ENCODE measurements around the gene KIF1A.

KIF1A gene

GRCh38 chr2:240732184-240732583, 87.8 kb downstream of the KIF1A start:
- no peak for DNase-seq

DNA sequence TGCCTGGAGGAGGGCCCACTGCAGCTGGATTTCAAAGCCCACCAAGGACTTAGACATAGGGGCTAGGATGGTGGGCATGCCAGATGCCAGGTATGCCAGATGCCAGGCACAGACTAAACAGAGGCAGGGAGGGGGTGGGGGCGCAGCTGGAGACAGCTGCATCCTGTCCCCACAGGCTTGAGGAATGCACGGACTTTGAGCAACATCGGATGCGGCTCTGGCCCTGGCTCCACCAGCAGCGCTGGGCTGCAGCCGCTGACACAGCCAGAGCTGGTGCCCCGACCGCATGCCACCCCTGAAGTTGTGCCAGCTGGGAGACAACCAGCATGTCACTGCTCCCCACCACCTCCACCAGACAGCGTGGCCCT, 88.9 kb downstream of the KIF1A start:
- no peak for DNase-seq

- DNase-seq = no peak
These were observed 89.4 kb downstream of the KIF1A start for GRCh38 chr2:240730501-240731177.

- no peak for DNase-seq
These were observed 91.2 kb downstream of the KIF1A start for GRCh38 chr2:240728827-240729226.

- no peak for DNase-seq
These were observed 91.7 kb downstream of the KIF1A start for GRCh38 chr2:240728361-240728760.

DNA sequence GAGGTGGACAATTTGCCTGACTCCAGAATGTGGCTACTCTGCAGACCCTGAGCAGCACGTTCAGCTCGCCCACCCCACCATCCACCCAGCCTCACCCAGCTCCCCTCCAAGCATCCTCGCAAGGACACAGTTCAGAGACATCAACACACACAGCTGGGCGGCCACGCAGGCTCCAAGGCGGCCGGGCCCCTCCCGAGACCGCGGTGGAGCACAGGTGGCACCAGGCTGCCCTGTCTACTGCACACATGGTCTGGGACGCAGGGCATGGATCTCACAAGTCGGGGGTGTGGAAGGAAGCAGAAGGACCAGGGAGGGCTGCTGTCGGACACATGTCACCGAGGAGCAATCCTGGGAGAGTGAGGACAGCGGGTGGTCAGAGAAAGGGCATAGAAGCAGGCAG, 92.1 kb downstream of the KIF1A start:
- DNase-seq = no peak

DNA sequence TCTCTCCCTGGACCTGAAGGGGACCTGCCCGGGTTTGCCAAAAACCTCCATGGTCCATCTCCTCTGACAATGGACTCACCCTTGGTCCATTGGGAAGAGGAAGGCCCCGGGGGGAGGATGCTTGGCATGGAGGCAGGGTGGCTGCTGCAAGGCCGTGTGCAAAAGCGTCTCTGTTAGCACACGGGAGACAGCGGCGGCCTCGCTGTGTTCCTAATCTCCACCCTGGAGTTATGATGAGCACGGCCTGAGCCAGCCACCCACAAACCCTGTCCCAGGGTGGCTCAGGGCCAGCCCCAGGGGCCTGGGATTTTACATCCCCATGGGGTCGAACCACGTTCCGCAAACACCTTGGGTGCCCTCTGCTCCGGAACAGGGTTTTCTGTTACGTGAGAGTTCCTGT, 92.6 kb downstream of the KIF1A start:
- no peak for DNase-seq

- DNase-seq = no peak
These were observed 93.1 kb downstream of the KIF1A start for GRCh38 chr2:240726876-240727275.

- no peak for DNase-seq
These were observed 94.3 kb downstream of the KIF1A start for GRCh38 chr2:240725671-240726070.

- DNase-seq = no peak
These were observed 94.8 kb downstream of the KIF1A start for GRCh38 chr2:240725266-240725665.

GRCh38 chr2:240724431-240724830, 95.6 kb downstream of the KIF1A start:
- DNase-seq = no peak

DNA sequence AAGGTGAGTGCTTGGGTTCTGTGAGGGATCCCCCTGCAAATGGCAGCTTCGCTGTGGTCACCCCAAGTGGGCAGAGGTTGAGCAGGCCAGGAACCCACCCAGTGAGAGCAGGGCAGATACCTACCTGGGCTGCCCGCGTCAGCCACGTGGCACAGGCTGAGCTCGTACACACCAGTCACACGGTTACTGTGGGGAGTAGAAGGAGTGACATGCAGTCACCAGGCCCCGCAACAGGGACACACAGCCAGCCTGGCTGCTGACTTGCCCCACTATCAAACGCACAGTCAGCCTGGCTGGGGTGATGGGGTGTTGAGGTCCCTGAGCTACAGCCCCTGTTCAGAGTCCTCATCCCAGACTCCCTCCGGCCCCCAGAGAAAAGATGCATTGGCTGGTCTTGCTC, 96.2 kb downstream of the KIF1A start:
- no peak for DNase-seq

- DNase-seq = no peak
These were observed 97.0 kb downstream of the KIF1A start for GRCh38 chr2:240722796-240723735.

- no peak for DNase-seq
These were observed 97.6 kb downstream of the KIF1A start for GRCh38 chr2:240722376-240722775.

DNA sequence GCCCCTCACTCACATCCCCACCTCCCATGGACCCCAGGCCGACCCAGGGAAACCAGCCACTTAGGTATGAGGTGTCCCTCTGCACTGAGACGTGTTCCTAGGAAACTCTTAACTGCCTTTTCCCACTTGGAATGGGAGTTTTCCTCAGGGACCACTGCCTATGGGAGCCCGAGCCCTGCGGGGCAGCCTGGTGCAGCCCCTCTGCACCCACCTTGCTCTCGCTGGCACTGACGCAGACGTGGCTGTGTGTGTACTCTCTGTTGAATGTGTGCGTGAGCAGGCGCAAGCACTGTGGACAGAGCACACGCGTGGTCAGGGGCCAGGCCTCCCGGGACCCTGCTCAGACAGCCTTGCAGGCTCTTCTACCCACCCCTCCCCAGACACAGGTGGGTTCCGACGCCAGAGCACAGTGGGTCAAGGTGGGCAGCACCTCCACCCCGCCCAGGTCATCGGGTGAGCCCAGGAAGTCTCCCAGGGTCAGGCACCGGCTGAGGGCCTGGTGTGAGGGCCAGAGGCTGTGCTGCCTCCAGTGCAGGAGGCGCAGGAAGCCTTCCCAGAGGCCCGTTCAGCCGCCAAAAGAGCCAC, 98.3 kb downstream of the KIF1A start:
- DNase-seq = no peak

DNA sequence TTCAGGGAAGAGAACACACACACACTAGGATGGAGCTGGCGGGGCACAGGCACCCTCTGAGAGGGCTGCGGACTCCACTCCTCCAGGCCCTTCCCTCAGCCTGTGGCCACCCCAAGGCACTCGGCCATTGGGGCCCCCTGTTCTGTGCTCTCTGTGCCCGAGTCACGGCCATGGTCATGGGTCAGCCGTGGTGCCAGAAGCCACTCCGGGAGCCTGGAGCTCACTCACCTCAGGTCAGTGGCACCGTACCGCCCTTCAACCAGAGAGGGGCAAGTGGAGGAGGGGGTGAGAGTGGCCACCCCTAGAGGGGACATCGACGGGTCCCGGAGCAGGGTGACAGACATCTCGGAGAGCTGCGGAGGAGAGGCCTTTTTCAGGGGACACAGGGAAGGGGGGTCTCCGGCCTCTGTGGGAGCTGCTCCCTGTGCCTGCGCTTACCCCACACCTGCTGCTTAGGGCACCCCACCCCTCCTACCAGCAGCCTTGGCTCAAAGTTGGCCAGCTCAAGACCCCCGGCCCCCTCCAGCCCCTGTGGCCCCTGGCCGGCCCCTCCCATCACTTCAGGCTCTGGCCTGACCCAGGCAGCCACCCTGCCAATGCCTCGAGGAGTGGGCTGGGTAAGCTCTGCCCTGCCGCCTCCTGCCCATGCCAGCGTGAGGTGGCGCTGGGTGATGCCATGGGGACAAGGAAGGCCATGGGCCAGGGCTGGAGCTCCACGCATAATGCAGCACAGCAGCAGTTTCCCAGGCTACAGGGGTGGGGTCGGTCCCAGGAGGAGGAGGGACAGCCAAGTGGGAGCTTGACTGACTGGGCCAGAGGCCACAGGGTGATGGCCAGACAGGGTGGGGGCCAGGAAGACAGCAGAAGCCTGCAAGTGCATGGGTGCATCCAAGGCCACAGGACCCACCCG, 99.1 kb downstream of the KIF1A start:
- DNase-seq = no peak

DNA sequence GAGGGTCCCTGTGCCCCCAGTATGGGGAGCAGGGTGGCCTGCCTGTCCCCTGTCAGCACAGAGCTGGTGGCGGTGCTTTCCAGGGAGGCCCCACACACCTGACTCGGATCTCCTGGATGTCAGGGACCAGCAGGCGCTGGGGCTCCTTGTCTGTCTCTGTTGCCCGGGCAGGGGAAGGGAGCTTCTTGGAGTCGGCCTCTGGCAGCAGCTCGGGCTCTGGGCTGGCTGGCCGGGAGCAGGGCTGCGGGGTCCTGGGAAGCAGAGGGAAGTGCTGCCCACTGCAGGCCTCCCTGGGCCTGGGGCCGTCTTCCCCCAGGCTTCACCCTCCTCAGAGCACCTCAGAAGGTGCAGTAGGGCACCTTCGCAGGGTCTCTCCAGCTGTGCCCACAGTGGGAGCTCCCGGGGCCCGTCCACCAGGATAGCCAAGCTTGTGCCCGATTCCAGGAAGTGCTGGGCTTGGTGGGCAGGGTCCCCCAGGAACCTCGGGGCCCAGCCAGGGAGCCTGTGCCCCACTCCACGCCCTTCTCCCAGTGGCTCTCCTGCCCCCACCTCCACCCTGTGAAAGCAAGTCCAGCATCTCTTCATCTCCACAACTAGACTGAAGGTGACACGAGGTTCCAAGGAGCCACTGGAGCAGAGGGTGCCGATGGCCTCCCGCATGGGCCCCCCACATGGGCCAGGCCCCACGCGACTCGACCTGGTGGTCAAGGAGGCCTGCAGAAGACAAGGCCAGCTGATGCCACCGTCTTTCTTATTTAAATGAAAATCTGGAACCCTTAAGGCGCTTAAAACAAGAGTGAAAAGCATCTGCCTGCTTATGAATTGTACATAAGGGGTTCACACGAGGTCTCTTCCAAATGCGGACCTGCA, 100.1 kb downstream of the KIF1A start:
- DNase-seq = no peak

DNA sequence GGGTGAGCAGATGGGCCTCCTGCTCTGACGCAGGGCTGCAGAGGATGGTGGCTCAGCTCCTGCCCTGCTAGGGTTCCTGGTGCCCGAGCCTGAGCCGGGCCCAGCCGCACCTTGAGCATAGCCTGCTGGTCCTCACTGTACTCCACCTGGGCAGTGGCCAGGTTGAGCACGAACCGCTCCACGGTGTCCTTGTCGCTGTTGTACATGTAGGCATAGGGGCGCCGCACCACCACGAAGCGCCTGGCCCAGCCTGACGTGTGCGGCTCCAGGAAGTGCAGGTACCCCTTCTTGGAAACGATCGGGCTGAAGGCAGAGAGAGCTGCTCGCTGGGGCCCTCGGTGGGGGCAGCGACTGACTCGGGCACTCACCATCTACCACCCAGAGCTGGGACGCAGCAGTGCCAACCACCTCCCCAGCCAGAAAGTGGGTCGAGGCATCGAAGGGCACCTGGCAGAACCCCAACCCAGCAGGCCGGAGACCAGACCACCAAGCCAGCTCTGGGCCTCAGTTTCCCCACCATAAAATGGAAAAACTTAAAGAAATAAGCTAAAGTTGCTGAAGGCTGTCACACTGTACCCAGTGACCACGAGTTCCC, 101.0 kb downstream of the KIF1A start:
- DNase-seq = no peak

GRCh38 chr2:240717681-240718581, 102.1 kb downstream of the KIF1A start:
- DNase-seq = no peak

DNA sequence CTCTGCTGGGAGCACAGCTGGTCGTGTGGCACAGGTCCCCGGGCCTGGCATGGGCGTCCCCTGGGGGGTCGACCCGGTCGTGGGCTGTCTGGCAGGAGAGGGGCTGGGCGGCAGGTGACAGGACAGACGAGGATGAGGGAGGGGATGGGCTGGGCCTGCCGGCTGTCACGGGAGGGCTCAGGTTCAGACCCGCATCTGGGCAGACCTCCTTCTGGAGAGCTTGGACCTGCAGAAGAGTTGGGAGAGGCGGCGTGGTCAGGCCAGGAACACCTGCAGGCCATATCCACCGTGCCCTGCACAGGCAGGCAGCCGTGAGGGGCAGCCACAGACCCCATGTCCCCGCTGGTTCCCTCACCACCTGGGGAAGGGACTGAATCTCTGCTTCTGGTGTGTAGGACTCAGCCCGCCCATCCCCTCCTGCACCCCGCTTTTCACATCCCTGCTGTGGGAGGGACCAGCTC, 102.8 kb downstream of the KIF1A start:
- no peak for DNase-seq

Measured in Kasumi-1 (cell line).